Measurements from ENCODE around the gene FNDC3B. TPM values are rescaled to one million over a fixed set of nuclear protein-coding genes. Genes with fewer than 3 reads are reported as not detected.

FNDC3B gene
- total RNA-seq, 1 donor from 2014 or later = 29.0 TPM

DNA sequence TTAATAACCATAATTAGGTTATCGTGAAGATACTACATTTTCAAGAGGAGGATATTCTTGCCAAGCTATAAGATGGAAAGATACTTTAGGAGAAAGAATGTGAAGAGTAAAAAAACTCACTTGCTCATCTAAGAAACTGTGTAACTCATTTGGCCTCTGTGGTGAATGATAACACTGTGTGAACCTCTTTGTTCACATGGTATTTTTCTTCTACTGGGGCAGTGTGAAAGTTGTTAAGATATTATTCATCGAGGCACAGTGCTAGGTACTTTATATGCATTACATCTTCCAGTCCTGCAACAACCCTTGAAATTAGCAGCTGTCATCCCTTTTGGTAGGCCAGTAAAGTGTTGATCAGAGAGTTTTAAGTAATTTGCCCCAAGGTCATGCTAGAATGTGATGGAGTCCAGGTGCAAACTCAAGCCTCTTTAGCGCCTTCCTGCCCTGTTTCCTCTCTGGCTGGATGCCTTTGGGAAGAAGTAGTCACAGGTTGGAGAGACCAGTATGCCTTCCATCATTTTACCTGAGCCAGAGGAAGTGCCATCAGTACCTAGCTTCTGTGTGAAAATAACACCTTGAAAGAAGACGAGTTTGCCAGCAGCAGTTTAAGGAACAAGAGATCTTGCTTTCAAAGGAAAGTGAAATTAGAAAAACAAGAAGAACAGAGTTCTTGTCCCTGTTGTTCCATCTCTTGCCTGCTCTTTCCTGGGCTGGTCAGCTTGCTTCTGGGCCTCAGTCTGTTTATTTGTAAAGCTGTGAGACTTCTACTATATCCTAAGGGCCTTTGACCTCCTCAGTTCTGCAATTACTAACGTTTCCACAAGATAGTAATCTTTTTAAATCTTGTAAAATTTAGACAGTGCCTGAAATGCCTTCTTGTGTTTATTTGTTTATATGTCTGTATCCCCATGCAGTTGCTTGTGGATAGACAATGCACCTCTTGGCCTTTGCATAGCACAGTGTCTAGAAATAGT is 179.3 kb downstream of the FNDC3B start:
- no peak overlapping the region for H3K27ac Mint-ChIP-seq
- peaks cover 12% of the 10 kb centered on the region for H3K4me1 Mint-ChIP-seq (ENCODE audit: low read depth)
- intact Hi-C loops (cut with micrococcal nuclease) = no loop called here
- no peaks in the 10 kb centered on the region for H3K27me3 Mint-ChIP-seq (ENCODE audit: insufficient read depth)
- H3K36me3 Mint-ChIP-seq (ENCODE audit: low read depth) = peaks cover 3% of the 10 kb centered on the region
- no peaks in the 10 kb centered on the region for H3K9me3 Mint-ChIP-seq
- no peak for DNase-seq (ENCODE audit: low spot score)
- H3K4me3 Mint-ChIP-seq = no peak overlapping the region

DNA sequence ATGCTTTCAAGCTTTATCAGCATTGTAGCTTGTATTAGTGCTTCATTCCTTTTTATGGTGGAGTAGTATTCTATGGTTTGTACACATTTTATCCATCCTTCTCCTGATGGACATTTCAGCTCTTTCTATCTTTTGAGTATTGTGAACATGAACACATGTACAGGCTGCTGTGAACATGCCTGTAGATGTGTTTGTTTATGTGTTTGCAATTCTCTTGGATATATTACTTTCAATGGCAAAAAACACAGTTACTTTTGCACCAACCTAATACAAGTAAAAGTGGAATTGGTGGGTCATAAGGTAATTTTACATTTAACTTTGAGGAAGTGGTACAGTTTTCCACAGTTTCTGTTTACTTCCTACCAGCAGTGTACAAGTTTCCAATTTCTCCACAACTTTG is 180.4 kb downstream of the FNDC3B start:
- H3K9me3 Mint-ChIP-seq = no peaks in the 10 kb centered on the region
- no peak for DNase-seq (ENCODE audit: low spot score)
- H3K27me3 Mint-ChIP-seq (ENCODE audit: insufficient read depth) = no peaks in the 10 kb centered on the region
- H3K4me1 Mint-ChIP-seq (ENCODE audit: low read depth) = peaks cover 5% of the 10 kb centered on the region
- H3K4me3 Mint-ChIP-seq = no peak overlapping the region
- intact Hi-C loops (cut with micrococcal nuclease) = no loop called here
- H3K36me3 Mint-ChIP-seq (ENCODE audit: low read depth) = peaks cover 3% of the 10 kb centered on the region
- no peak overlapping the region for H3K27ac Mint-ChIP-seq

- Mint-ChIP-seq H3K4me3 (no peak overlapping the region), H3K4me1 (ENCODE audit: low read depth) (peaks cover 5% of the 10 kb centered on the region), H3K27me3 (ENCODE audit: insufficient read depth) (no peaks in the 10 kb centered on the region), H3K9me3 (no peaks in the 10 kb centered on the region), H3K36me3 (ENCODE audit: low read depth) (peaks cover 2% of the 10 kb centered on the region), H3K27ac (no peak overlapping the region)
- no peak for DNase-seq (ENCODE audit: low spot score)
- intact Hi-C loops (cut with micrococcal nuclease) = no loop called here
Measured at GRCh38 chr3:172221547-172221946, 182.2 kb downstream of the FNDC3B start.

GRCh38 chr3:172222478-172223071 is 183.2 kb downstream of the FNDC3B start:
- no peak overlapping the region for H3K27ac Mint-ChIP-seq
- H3K9me3 Mint-ChIP-seq = no peaks in the 10 kb centered on the region
- H3K4me1 Mint-ChIP-seq (ENCODE audit: low read depth) = peaks cover 5% of the 10 kb centered on the region
- no peak for DNase-seq (ENCODE audit: low spot score)
- no peaks in the 10 kb centered on the region for H3K27me3 Mint-ChIP-seq (ENCODE audit: insufficient read depth)
- H3K4me3 Mint-ChIP-seq = no peak overlapping the region
- intact Hi-C loops (cut with micrococcal nuclease) = no loop called here
- H3K36me3 Mint-ChIP-seq (ENCODE audit: low read depth) = no peaks in the 10 kb centered on the region

GRCh38 chr3:172223870-172224269 is 184.5 kb downstream of the FNDC3B start:
- Mint-ChIP-seq H3K36me3 (ENCODE audit: low read depth) (peaks cover 5% of the 10 kb centered on the region), H3K9me3 (no peaks in the 10 kb centered on the region), H3K4me3 (no peak overlapping the region), H3K27ac (no peak overlapping the region), H3K27me3 (ENCODE audit: insufficient read depth) (no peaks in the 10 kb centered on the region), H3K4me1 (ENCODE audit: low read depth) (no peaks in the 10 kb centered on the region)
- intact Hi-C loops (cut with micrococcal nuclease) = no loop called here
- DNase-seq (ENCODE audit: low spot score) = no peak

DNA sequence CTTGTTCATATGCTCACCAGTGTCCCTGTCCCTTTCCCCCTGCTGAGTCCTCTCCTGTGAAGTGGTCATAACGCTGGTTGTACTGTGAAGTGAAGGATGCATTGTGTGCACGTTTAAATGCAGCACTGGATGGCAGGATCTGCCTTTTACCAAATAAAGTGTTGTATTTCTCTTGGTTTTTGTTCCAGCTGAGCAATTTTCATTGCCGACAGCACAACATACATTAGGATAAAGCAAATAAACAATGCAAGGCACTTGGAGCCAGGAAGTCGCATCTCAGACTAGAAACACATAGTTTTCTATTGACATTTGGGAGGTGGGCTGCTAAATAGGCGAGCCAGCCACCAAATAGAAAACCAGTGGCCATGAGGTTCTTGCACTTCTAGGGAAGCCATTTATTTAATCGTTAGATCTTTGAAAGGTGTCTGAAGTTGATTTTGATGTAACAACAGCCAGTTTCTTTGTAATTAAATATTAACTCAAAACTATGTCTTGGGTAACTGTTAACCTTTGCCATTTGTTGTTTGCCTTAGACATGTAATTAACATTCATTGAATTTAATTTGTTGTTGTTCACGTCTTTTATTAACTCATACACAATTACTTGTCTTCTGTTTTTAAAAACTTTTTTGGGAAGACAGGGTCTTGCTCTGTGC is 185.3 kb downstream of the FNDC3B start:
- H3K27me3 Mint-ChIP-seq (ENCODE audit: insufficient read depth) = no peaks in the 10 kb centered on the region
- H3K4me3 Mint-ChIP-seq = no peak overlapping the region
- no peak for DNase-seq (ENCODE audit: low spot score)
- intact Hi-C loops (cut with micrococcal nuclease) = no loop called here
- no peak overlapping the region for H3K27ac Mint-ChIP-seq
- H3K4me1 Mint-ChIP-seq (ENCODE audit: low read depth) = no peaks in the 10 kb centered on the region
- no peaks in the 10 kb centered on the region for H3K9me3 Mint-ChIP-seq
- peaks cover 7% of the 10 kb centered on the region for H3K36me3 Mint-ChIP-seq (ENCODE audit: low read depth)

DNA sequence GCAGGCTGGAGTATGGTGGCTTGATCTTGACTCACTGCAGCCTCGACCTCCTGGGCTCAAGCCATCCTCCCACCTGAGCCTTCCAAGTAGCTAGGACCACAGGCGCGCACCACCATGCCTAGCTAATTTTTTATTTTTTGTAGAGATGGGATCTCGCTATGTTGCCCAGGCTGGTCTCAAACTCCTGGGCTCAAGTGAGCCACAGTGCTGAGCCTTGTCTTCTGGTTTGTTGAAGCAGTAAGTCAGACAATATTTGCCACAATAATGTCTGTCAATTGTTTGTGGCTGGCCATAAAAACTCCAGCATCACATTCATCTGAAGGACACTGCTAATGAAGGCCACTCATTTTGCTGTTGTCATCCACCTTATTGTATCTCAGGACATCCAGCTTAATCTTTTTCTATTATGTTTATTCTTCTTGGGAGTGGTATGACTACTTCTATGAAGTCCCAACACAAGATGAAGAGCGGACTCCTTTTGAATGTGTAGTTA is 185.9 kb downstream of the FNDC3B start:
- intact Hi-C loops (cut with micrococcal nuclease) = no loop called here
- Mint-ChIP-seq H3K4me1 (ENCODE audit: low read depth) (no peaks in the 10 kb centered on the region), H3K9me3 (no peaks in the 10 kb centered on the region), H3K27me3 (ENCODE audit: insufficient read depth) (no peaks in the 10 kb centered on the region), H3K4me3 (no peak overlapping the region), H3K27ac (no peak overlapping the region), H3K36me3 (ENCODE audit: low read depth) (peaks cover 7% of the 10 kb centered on the region)
- no peak for DNase-seq (ENCODE audit: low spot score)

DNA sequence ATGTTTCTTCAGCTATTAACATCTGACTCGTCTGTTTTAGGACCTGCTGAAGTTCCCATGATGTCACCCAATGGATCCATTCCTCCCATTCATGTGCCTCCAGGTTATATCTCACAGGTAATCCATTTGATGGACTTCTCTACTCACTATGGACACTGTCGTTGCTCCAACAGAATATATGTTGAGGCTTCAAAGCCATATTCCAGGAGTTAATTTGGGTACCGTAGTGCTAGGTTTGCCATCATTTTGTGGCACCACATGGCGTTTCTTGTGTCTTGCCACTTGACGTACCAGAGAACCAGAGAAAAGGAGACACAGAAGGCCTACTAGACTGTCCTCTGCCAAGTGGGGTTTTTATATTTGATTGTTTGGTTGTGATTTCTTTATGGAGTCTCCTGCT is 187.5 kb downstream of the FNDC3B start:
- intact Hi-C loops (cut with micrococcal nuclease) = no loop called here
- Mint-ChIP-seq H3K36me3 (ENCODE audit: low read depth) (peaks cover 12% of the 10 kb centered on the region), H3K4me1 (ENCODE audit: low read depth) (no peaks in the 10 kb centered on the region), H3K4me3 (no peak overlapping the region), H3K27ac (no peak overlapping the region), H3K27me3 (ENCODE audit: insufficient read depth) (no peaks in the 10 kb centered on the region), H3K9me3 (no peaks in the 10 kb centered on the region)
- DNase-seq (ENCODE audit: low spot score) = no peak

- no peaks in the 10 kb centered on the region for H3K4me1 Mint-ChIP-seq (ENCODE audit: low read depth)
- DNase-seq (ENCODE audit: low spot score) = no peak
- no peaks in the 10 kb centered on the region for H3K9me3 Mint-ChIP-seq
- peaks cover 12% of the 10 kb centered on the region for H3K36me3 Mint-ChIP-seq (ENCODE audit: low read depth)
- no peak overlapping the region for H3K4me3 Mint-ChIP-seq
- intact Hi-C loops (cut with micrococcal nuclease) = no loop called here
- H3K27ac Mint-ChIP-seq = no peak overlapping the region
- H3K27me3 Mint-ChIP-seq (ENCODE audit: insufficient read depth) = no peaks in the 10 kb centered on the region
Measured at GRCh38 chr3:172227340-172228035, 188.1 kb downstream of the FNDC3B start.

DNA sequence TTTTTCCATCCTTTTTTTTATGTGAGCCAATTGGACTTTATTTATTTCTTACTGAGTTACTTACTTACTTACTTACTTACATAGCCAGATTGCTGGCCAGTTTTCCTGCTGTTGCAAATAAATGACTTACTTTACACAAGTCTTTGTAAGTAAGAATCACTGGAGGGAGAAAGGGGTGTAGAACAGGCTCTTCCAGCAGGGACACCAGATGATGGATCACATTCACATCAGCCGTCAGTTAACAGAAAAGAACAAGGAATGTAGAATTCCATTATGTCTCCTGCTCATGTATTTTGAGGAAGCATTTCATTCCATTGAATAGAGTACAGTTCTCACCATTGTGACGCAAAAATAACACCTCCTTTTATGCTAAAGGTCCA is 188.6 kb downstream of the FNDC3B start:
- no peaks in the 10 kb centered on the region for H3K9me3 Mint-ChIP-seq
- H3K4me1 Mint-ChIP-seq (ENCODE audit: low read depth) = no peaks in the 10 kb centered on the region
- no peak overlapping the region for H3K4me3 Mint-ChIP-seq
- H3K27ac Mint-ChIP-seq = no peak overlapping the region
- no peak for DNase-seq (ENCODE audit: low spot score)
- intact Hi-C loops (cut with micrococcal nuclease) = no loop called here
- H3K27me3 Mint-ChIP-seq (ENCODE audit: insufficient read depth) = no peaks in the 10 kb centered on the region
- H3K36me3 Mint-ChIP-seq (ENCODE audit: low read depth) = peaks cover 12% of the 10 kb centered on the region

DNA sequence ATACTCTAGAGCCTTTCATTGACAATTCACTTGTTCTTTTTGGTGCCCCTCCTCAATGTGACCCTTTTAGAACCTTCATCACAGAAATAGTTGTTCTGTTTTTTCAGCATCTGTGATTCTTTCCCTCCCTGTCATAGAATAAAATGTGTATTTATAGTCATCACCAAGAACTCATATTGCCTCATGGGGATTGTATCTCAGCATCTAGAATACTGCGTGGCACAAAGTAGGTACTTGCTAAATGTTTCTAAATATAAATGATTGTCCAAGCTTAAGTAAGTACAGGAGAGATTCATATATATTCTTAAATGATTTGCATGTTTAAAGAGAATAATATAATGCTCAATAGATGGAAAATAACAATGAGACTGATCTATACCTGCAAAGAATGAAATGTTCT is 190.1 kb downstream of the FNDC3B start:
- peaks cover 12% of the 10 kb centered on the region for H3K36me3 Mint-ChIP-seq (ENCODE audit: low read depth)
- H3K4me1 Mint-ChIP-seq (ENCODE audit: low read depth) = no peaks in the 10 kb centered on the region
- H3K4me3 Mint-ChIP-seq = no peak overlapping the region
- H3K27ac Mint-ChIP-seq = no peak overlapping the region
- H3K9me3 Mint-ChIP-seq = no peaks in the 10 kb centered on the region
- intact Hi-C loops (cut with micrococcal nuclease) = no loop called here
- DNase-seq (ENCODE audit: low spot score) = no peak
- no peaks in the 10 kb centered on the region for H3K27me3 Mint-ChIP-seq (ENCODE audit: insufficient read depth)

DNA sequence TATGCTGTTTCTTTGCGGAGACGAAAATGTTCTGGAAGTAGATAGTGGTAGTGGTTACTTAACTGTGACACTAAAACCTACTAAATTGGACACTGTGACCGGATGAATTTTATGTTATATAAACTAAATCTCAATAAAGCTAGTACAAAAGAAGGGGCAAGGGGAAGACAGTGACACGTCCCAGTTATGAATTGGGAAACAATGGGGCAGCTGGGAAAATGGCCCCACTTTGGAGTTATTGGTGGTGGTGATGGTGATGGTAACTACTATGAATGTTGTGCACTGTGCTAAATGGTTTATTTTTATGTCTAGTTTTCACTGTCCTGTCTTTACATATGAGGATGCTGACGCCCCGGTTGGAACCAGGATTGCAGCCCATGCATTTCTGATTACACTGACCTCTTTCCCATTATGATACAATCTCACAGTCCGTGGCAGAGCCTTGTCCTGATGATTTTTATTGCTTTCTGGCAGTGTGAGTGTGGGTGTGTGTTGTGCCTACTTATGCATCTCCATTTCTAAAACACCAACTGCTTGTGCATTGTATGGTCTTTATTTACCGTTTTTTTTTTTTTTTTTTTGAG is 192.0 kb downstream of the FNDC3B start:
- Mint-ChIP-seq H3K4me1 (ENCODE audit: low read depth) (no peaks in the 10 kb centered on the region), H3K36me3 (ENCODE audit: low read depth) (peaks cover 12% of the 10 kb centered on the region), H3K9me3 (no peaks in the 10 kb centered on the region), H3K4me3 (no peak overlapping the region), H3K27me3 (ENCODE audit: insufficient read depth) (no peaks in the 10 kb centered on the region), H3K27ac (no peak overlapping the region)
- no peak for DNase-seq (ENCODE audit: low spot score)
- intact Hi-C loops (cut with micrococcal nuclease) = no loop called here

Data from activated T-helper 1 cell treated with anti-CD3 and anti-CD28 coated beads, Interleukin-12 subunit alpha, Interleukin-12 subunit beta, Interleukin-2, Interleukin-4 antibody, amounts not matched to agents 30 ng/mL and 10 ng/mL and 1 ng/mL, durations not matched to agents 14 hours and 24 hours and 36 hours (primary cell).